ENCODE data around the gene USHBP1.

The USHBP1 gene

DNA sequence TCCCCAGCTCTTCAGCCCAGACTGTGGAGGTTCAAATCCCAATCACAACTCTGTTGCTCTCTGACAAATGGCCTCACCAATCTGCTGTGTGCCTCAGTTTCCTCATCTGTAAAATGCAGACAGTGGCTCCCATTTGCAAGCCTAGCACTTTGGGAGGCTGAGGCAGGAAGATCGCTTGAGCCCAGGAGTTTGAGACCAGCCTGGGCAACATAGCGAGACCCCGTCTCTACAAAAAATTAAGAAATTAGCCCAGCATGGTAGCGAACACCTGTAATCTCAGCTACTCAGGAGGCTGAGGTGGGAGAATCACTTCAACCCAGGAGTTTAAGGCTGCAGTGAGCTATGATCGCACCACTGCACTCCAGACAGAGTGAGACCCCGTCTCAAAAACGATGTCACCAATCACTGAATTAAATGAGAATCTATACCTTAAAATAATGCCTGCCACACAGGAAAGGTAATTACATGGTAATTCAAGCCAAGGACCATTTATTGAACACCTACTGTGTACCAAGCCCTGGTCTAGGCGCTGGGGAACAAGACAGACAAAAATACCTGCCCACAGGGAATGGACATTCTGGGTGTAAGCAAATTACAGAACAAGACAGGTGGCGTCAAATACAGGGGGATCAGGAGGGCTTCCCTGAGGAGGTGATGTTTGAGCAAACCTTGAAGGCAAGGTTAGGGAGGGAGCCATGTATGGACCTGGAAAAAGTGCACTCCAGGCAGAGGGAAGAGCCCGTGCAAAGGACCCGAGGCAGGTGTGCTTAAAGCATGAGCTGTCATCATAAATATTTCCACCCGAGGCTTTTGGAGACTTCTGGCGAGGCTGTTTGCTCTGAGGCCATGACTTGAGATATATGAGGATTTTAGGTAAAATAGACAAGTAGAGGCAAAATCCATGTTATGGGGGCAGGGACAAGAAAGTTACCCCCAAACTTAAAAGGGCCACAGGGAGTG, 26.5 kb downstream of the USHBP1 start:
- H3K27ac ChIP-seq, result peak overlapping the region; percentile 95
- TF ChIP-seq, protein P1, sequence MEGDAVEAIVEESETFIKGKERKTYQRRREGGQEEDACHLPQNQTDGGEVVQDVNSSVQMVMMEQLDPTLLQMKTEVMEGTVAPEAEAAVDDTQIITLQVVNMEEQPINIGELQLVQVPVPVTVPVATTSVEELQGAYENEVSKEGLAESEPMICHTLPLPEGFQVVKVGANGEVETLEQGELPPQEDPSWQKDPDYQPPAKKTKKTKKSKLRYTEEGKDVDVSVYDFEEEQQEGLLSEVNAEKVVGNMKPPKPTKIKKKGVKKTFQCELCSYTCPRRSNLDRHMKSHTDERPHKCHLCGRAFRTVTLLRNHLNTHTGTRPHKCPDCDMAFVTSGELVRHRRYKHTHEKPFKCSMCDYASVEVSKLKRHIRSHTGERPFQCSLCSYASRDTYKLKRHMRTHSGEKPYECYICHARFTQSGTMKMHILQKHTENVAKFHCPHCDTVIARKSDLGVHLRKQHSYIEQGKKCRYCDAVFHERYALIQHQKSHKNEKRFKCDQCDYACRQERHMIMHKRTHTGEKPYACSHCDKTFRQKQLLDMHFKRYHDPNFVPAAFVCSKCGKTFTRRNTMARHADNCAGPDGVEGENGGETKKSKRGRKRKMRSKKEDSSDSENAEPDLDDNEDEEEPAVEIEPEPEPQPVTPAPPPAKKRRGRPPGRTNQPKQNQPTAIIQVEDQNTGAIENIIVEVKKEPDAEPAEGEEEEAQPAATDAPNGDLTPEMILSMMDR (conservative IDR thresholded peaks at IDR 0.05), result no peak

DNA sequence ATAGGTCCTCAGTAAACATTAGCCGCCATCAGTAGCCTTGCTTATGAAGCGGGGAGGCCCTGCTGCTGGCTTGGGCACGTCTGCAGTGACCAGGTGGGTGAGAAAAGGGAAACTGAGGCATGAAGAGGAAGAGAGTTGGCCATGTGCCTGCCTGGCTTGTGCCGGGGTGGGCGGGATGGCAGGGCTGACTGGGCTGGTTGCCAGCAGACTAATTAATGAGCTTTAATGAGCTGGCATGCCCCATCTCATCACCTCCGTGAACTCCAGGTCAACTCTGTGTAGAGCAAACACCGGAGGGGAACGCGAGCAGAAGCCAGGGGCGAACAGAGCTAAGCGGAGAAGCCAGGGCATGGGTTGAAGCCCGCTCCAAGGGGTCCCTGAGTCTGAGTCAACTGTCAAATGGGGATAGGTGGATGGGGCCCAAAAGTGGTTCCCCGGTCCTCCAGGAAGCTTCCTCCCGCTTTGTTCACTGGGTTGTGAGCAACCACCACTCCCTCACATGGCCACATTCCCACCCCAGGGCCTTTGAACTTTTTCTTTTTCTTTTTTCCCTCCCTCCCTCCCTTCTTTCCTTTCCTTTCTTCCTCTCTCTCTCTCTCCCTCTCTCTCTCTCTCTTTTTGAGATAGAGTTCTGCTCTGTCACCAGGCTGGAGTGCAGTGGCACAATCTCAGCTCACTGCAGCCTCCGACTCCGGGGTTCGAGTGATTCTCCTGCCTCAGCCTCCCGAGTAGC, 27.6 kb downstream of the USHBP1 start:
- peak overlapping the region; percentile 95 for H3K27ac ChIP-seq
- TF ChIP-seq, protein P1 (conservative IDR thresholded peaks at IDR 0.05), result no peak

DNA sequence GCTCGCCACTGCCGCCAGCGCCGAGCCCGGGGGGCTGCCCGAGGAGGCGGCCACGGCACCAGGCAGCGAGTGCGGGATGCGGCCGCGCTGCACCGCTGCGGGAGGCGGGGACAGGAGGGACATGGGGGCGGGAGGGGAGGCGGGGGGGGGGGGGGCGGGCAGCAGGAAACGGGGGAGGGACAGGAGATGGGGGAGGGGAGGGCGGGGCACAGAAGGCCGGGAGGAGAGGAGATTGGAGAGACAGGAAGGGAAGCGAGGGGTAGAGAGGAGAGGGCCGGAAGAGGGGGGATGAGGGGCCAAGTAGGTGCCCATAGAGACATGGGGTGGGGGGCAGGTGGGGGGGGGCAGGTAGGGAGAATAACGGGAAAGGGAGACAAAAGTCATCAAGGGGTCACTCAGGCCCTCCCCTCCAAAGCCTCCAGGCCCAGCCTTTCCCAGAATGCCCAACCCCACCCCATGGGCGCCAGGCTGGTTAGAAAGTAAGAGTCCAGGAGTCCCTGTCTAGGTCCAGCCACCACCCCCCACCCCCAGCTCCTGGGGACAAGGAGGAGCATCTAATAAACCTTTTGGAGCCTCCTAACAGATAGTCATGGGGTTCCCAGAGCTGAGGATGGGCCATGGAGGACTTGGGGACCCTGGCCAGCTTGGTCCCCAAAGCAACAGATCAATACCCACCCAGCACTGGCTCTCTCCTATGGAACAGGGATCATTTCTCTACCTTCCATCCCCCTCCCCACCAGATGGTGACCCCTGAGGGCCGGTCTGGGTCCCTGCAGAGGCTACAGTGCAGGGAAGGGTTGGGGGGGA, 28.4 kb downstream of the USHBP1 start:
- TF ChIP-seq, protein P1 (conservative IDR thresholded peaks at IDR 0.05), result no peak
- peak overlapping the region; percentile 95 for H3K27ac ChIP-seq

DNA sequence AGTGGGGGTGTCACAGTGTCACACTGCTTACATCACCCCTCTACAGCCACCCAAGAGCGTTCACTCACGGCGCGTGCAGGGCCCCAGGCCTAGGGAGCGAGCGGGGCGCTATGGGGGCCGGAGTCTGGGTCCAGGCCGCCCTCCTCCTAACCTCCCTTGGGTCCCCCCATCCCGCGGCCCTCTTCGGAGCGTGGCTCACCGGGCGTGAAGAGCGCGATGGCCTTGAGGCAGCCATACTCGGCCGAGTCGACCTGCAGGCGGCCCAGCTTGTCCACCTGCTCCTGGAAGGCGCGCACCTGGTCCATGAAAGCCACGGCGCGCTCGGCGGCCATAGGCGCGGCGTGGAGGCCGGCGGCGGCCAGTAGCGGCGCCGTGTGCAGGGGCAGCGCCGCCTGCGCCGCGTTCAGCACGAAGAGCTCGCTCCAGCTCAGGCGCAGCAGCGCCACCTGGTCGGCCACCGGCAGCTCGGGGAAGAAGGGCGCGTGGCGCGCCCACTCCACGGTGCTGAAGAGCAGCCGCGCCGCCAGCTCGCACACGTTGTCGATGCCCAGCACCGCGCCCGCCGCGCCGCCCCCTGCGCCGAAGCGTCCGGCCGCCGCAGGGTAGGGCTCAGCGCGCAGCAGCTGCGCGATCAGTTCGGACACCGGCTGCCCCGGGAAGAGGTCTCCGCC, 29.1 kb downstream of the USHBP1 start:
- H3K27ac ChIP-seq, result peak overlapping the region; percentile 95
- TF ChIP-seq, protein P1 (conservative IDR thresholded peaks at IDR 0.05), result peak; percentile 69

DNA sequence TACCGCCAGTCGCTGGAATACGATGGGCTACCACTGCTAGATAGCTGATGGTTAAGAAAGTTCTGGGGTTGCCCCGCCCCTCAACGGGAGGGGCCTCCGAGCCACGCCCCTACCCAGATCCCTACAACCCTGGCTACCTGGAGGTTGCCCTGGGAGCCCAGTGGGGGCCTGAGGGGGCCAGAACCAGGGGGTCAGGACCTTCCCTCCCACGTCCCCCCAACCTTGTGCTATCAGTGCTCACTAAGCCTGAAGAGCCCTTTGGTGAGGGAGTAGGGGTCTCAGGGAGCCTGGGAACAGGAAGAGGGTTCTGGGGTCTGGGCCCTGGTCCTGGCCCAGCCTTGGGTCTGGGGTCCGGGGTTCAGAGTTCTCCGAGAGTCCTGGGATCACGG, 29.6 kb downstream of the USHBP1 start:
- TF ChIP-seq, protein P1 (conservative IDR thresholded peaks at IDR 0.05), result no peak
- peak overlapping the region; percentile 95 for H3K27ac ChIP-seq

DNA sequence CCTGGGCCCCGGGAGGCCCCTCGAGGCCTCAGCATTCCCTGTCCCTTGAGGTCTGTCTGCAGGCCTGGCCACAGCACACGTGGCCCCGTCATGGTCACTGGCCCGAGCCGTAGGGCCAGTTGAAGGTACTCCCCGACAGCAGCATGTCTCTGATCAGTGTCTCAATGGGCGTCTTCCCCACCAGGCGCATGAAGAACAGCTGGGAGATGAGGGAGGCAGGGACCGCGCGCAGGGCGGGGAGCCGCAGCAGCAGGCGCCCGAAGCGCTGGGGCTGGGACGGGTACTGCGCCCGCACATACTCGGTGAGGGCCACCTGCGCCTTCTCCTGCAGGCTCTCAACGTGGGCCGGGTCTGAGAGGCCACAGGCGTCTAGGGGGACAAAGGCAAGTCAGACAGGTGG, 32.3 kb downstream of the USHBP1 start:
- TF ChIP-seq, protein P1 (conservative IDR thresholded peaks at IDR 0.05), result no peak
- no peak overlapping the region for H3K27ac ChIP-seq
